Psoas muscle (tissue), 8 donors: Measurements from ENCODE around the gene OR7C1. TPM values are rescaled to one million over a fixed set of nuclear protein-coding genes. Genes with fewer than 3 reads are reported as not detected.

ENCODE experiments used
- ATAC-seq, 4 donors: fragments of 200-7000 bp; cut with Tn5 transposase; one replicate each; pipeline ENCODE4 v1.9.1; 2020; ENCODE audit warnings: moderate library complexity in 3 of 4, mild to moderate bottlenecking in 2 of 4
- DNase-seq, 2 donors: peaks; one replicate each; pipeline ENCODE4 v3.0.0-alpha.2; 2020
- H3K27ac ChIP-seq: fragments of 200-600 bp; one replicate; pipeline ENCODE4 v1.8.0; 2022
- H3K27me3 ChIP-seq, 3 donors: fragments of 200-600 bp in 1 of 3; one replicate each; pipeline versions ENCODE4 v1.6.1 to v1.8.0; 2013 to 2022; ENCODE audit warnings: low read length in 2 of 3, mild to moderate bottlenecking in 2 of 3, moderate library complexity in 1 of 3; ENCODE audit not compliant: insufficient read depth in 3 of 3
- H3K36me3 ChIP-seq, 2 donors: fragments of 200-600 bp in 1 of 2; one replicate each; pipeline versions ENCODE4 v1.6.1 to v1.8.0; 2013 to 2022; ENCODE audit warnings: low read depth in 1 of 2, mild to moderate bottlenecking in 1 of 2, moderate library complexity in 1 of 2; ENCODE audit not compliant: insufficient read depth in 1 of 2
- H3K4me1 ChIP-seq: fragments of 200-600 bp; one replicate; pipeline ENCODE4 v1.8.0; 2022
- H3K4me3 ChIP-seq: fragments of 200-600 bp; one replicate; pipeline ENCODE4 v1.8.0; 2022; ENCODE audit warnings: mild to moderate bottlenecking
- H3K9me3 ChIP-seq: fragments of 200-600 bp; one replicate; pipeline ENCODE4 v1.8.0; 2022
- CTCF ChIP-seq: fragments of 200-600 bp; IDR thresholded peaks from one replicate; pipeline ENCODE4 v1.8.0; 2022; ENCODE audit warnings: antibody characterized with exemption
- WGBS, 3 donors: extraction: QIAGEN DNeasy Blood & Tissue Kit; methylation state at CpG; one replicate each; pipeline versions ENCODE4 v1.1.6 to v1.1.7; 2013; 5-methylcytosine and 5-hydroxymethylcytosine counted together
- intact Hi-C, 2 donors: fragments of 100-400 bp; cut with DNase I; formaldehyde crosslinking; loops; one replicate each; pipeline versions ENCODE4 v1.11.0 to v1.14.2; 2022
- polyA plus RNA-seq, 3 donors: library from polyadenylated mRNA; stranded (reverse); fragments of 200-250 nt; gene quantifications; one replicate each; pipeline ENCODE4 v1.2.3, GENCODE V29; 2013
- total RNA-seq, 4 donors: library from RNA; stranded (reverse); fragmentation: NEBNext Ultra II Directional in 2 of 4; extraction: Animal tissue kit (Norgen Biotek cat#: 25700) in 2 of 4; gene quantifications; one replicate each; pipeline versions ENCODE4 v1.2.1 to v1.2.4, GENCODE V29; 2021 to 2023
- donor health status: healthy with polysubstance abuse.
- donor health status: DM: no; HTN: no; CAD: no; lungs with moderate emphysema.
- donor health status: Bipolar disorder and iron deficiency.
- donor health status: healthy.
- donor health status: DM: yes; HTN: yes; CAD: no.
- donor health status: DM: no; HTN: no; CAD: no.
- donor health status: DM: no; HTN: no; CAD: no.
- donor health status: DM: yes; HTN: yes; CAD: no.

The OR7C1 gene
- total and polyA plus RNA-seq, 7 donors: under 0.01 to 0.04 (median 0.02) TPM; not detected in 4

- no peak for TF ChIP-seq CTCF
These were observed 8.6 kb upstream of the OR7C1 start for GRCh38 chr19:14843578-14843977.

GRCh38 chr19:14843169-14843568, 8.2 kb upstream of the OR7C1 start:
- Histone ChIP-seq H3K36me3 (no peaks in the 10 kb centered on the region), H3K27me3 (peaks cover 0 to 4% (median 0%) of the 10 kb centered on the region in 3 donors), H3K27ac (no peak overlapping the region), H3K9me3 (no peaks in the 10 kb centered on the region), H3K4me1 (no peaks in the 10 kb centered on the region), H3K4me3 (no peak overlapping the region)
- DNase-seq: no peak
- no peak for ATAC-seq
- WGBS, 3 donors: 36 to 38% (median 37%) methylated on average over 2 of the region's 2 CpGs
- TF ChIP-seq CTCF: no peak
- intact Hi-C loops: no loop called here

More at GRCh38 chr19:14843578-14843977, 8.6 kb upstream of the OR7C1 start:
- intact Hi-C loops: no loop called here
- no peak overlapping the region for H3K4me3 ChIP-seq
- H3K9me3 ChIP-seq: no peaks in the 10 kb centered on the region
- DNase-seq (no peak), ATAC-seq (no peak)
- 14 to 18% (median 17%) methylated on average over 6 of the region's 6 CpGs for WGBS, 3 donors
- no peak overlapping the region for H3K27ac ChIP-seq
- H3K4me1 ChIP-seq: no peaks in the 10 kb centered on the region
- no peaks in the 10 kb centered on the region for H3K36me3 ChIP-seq
- peaks cover 0 to 4% (median 0%) of the 10 kb centered on the region in 3 donors for H3K27me3 ChIP-seq

- 21 to 23% (median 23%) methylated on average over 1 of the region's 1 CpG for WGBS, 3 donors
- no peak for DNase-seq
- intact Hi-C loops: no loop called here
- H3K36me3 ChIP-seq: no peaks in the 10 kb centered on the region
- no peak overlapping the region for H3K4me3 ChIP-seq
- no peak for TF ChIP-seq CTCF
- H3K9me3 ChIP-seq: no peaks in the 10 kb centered on the region
- H3K4me1 ChIP-seq: no peaks in the 10 kb centered on the region
- no peak overlapping the region for H3K27ac ChIP-seq
- no peak for ATAC-seq
- H3K27me3 ChIP-seq: no peaks in the 10 kb centered on the region
These were observed 5.2 kb upstream of the OR7C1 start for GRCh38 chr19:14840206-14840605.

GRCh38 chr19:14837391-14837790, 2.4 kb upstream of the OR7C1 start:
- no peak for TF ChIP-seq CTCF
- Histone ChIP-seq H3K27me3 (no peaks in the 10 kb centered on the region), H3K4me3 (no peak overlapping the region), H3K36me3 (no peaks in the 10 kb centered on the region), H3K27ac (no peak overlapping the region), H3K4me1 (no peaks in the 10 kb centered on the region), H3K9me3 (no peaks in the 10 kb centered on the region)
- intact Hi-C loops: no loop called here
- WGBS, 3 donors: 66 to 71% (median 69%) methylated on average over 4 of the region's 4 CpGs
- ATAC-seq: no peak
- DNase-seq: no peak

- ATAC-seq (no peak), DNase-seq (no peak)
- Histone ChIP-seq H3K36me3 (no peaks in the 10 kb centered on the region), H3K4me1 (no peaks in the 10 kb centered on the region), H3K4me3 (no peak overlapping the region), H3K27ac (no peak overlapping the region), H3K9me3 (no peaks in the 10 kb centered on the region), H3K27me3 (no peaks in the 10 kb centered on the region)
- 65 to 76% (median 68%) methylated on average over 4 of the region's 4 CpGs for WGBS, 3 donors
- TF ChIP-seq CTCF: no peak
- intact Hi-C loops: no loop called here
These were observed 4.3 kb downstream of the OR7C1 start for GRCh38 chr19:14830702-14831101.
